Loucy (cell line): ENCODE measurements around the gene LHFPL3.
"Not testable (repeated sequence)": the region's sequence is repeated elsewhere in the genome, so short reads cannot be mapped to it uniquely, and the experiment has no call there.

ENCODE experiments used
- H2AFZ ChIP-seq: fragments of 200-600 bp; sonication (generic); 2 replicates; pipeline ENCODE4 v1.6.0; 2016; ENCODE audit warnings: antibody characterized with exemption, mild to moderate bottlenecking, low read length, moderate library complexity
- H3F3A ChIP-seq: fragments of 200-600 bp; 2 replicates; pipeline ENCODE4 v1.6.0; 2016; ENCODE audit warnings: antibody characterized with exemption, low read depth, mild to moderate bottlenecking
- H3K27me3 ChIP-seq: fragments of 200-600 bp; sonication (generic); 2 replicates; pipeline ENCODE4 v1.6.1; 2014; ENCODE audit warnings: low read length, mild to moderate bottlenecking; ENCODE audit not compliant: insufficient read depth, poor library complexity, severe bottlenecking
- H3K36me3 ChIP-seq: fragments of 200-600 bp; sonication (generic); 2 replicates; pipeline ENCODE4 v1.6.1; 2016; ENCODE audit warnings: low read length; ENCODE audit not compliant: insufficient read depth
- H3K4me1 ChIP-seq: fragments of 200-600 bp; sonication (generic); 2 replicates; pipeline ENCODE4 v1.5.1; 2014; ENCODE audit warnings: low read length, mild to moderate bottlenecking; ENCODE audit not compliant: insufficient read depth, poor library complexity, severe bottlenecking
- H3K4me2 ChIP-seq: fragments of 200-600 bp; sonication (generic); 2 replicates; pipeline ENCODE4 v1.6.0; 2014; ENCODE audit warnings: antibody characterized with exemption, low read length, low read depth, mild to moderate bottlenecking; ENCODE audit not compliant: poor library complexity, severe bottlenecking
- H3K4me3 ChIP-seq: fragments of 200-600 bp; sonication (generic); 2 replicates; pipeline ENCODE4 v1.5.1; 2014; ENCODE audit warnings: low read length, mild to moderate bottlenecking, mixed read lengths; ENCODE audit not compliant: poor library complexity, severe bottlenecking
- H3K79me2 ChIP-seq: fragments of 200-600 bp; sonication (generic); 2 replicates; pipeline ENCODE4 v1.6.1; 2014; ENCODE audit warnings: low read length; ENCODE audit not compliant: insufficient read depth
- H3K9ac ChIP-seq: fragments of 200-600 bp; sonication (generic); 2 replicates; pipeline ENCODE4 v1.6.0; 2014; ENCODE audit warnings: mild to moderate bottlenecking, low read depth, low read length, moderate library complexity; ENCODE audit not compliant: poor library complexity, severe bottlenecking
- H3K9me2 ChIP-seq: fragments of 200-600 bp; sonication (generic); replicated peaks from 2 replicates; pipeline ENCODE4 v1.6.1; 2016; ENCODE audit warnings: low read depth, low read length, mixed read lengths
- H3K9me3 ChIP-seq: fragments of 200-600 bp; sonication (generic); 2 replicates; pipeline ENCODE4 v1.6.1; 2014; ENCODE audit warnings: mild to moderate bottlenecking, antibody characterized with exemption, low read length, low read depth; ENCODE audit not compliant: insufficient read depth
- H4K20me1 ChIP-seq: fragments of 200-600 bp; sonication (generic); 2 replicates; pipeline ENCODE4 v1.6.0; 2014; ENCODE audit warnings: antibody characterized with exemption, low read length, mild to moderate bottlenecking; ENCODE audit not compliant: insufficient read depth, poor library complexity, severe bottlenecking
- EZH2phosphoT487 ChIP-seq: fragments of 200-600 bp; IDR thresholded peaks from 2 replicates; pipeline ENCODE4 v1.6.1; 2018; ENCODE audit warnings: antibody characterized with exemption, mild to moderate bottlenecking, moderate library complexity, borderline replicate concordance
- TF ChIP-seq, protein P1 (sequence below): fragments of 200-600 bp; sonication (generic); conservative IDR thresholded peaks from 2 replicates; pipeline ENCODE4 v1.5.1; 2014; ENCODE audit warnings: mild to moderate bottlenecking, antibody characterized with exemption, low read length

Gene LHFPL3

DNA sequence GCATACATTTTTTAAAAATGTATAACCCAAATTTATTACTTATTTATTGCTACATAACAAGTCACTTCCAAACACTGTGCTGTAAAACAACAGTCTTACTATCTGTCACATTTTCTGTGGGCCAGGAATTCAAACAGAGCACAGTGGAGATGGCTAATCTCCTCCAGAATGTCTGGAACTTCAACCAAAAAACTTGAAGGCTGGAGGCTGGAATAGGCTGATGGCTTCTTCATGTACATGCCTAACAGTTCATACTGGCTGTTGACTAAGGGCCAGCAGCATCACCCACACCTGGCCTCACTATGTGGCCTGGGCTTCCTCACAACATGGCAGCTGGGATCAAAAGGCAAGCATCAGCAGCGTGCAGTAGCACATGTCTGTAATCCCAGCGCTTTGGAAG is 593.2 kb downstream of the LHFPL3 start:
- H3K79me2 ChIP-seq, result no peaks in the 10 kb centered on the region
- no peak overlapping the region for H3K4me3 ChIP-seq
- TF ChIP-seq, protein P1, sequence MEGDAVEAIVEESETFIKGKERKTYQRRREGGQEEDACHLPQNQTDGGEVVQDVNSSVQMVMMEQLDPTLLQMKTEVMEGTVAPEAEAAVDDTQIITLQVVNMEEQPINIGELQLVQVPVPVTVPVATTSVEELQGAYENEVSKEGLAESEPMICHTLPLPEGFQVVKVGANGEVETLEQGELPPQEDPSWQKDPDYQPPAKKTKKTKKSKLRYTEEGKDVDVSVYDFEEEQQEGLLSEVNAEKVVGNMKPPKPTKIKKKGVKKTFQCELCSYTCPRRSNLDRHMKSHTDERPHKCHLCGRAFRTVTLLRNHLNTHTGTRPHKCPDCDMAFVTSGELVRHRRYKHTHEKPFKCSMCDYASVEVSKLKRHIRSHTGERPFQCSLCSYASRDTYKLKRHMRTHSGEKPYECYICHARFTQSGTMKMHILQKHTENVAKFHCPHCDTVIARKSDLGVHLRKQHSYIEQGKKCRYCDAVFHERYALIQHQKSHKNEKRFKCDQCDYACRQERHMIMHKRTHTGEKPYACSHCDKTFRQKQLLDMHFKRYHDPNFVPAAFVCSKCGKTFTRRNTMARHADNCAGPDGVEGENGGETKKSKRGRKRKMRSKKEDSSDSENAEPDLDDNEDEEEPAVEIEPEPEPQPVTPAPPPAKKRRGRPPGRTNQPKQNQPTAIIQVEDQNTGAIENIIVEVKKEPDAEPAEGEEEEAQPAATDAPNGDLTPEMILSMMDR, result no peak
- no peak for TF ChIP-seq EZH2phosphoT487
- H3F3A ChIP-seq, result no peaks in the 10 kb centered on the region
- H3K4me1 ChIP-seq, result no peaks in the 10 kb centered on the region
- H3K9me3 ChIP-seq, result no peaks in the 10 kb centered on the region
- H3K9me2 ChIP-seq, result no peaks in the 10 kb centered on the region
- H3K27me3 ChIP-seq, result no peaks in the 10 kb centered on the region
- no peak overlapping the region for H2AFZ ChIP-seq
- no peak overlapping the region for H3K4me2 ChIP-seq
- no peaks in the 10 kb centered on the region for H3K36me3 ChIP-seq
- H3K9ac ChIP-seq, result no peak overlapping the region
- H4K20me1 ChIP-seq, result no peaks in the 10 kb centered on the region

- TF ChIP-seq, protein P1, result no peak
- no peak for TF ChIP-seq EZH2phosphoT487
- no peaks in the 10 kb centered on the region for H3K27me3 ChIP-seq
- no peaks in the 10 kb centered on the region for H3K9me2 ChIP-seq
- H3K4me2 ChIP-seq, result no peak overlapping the region
- no peaks in the 10 kb centered on the region for H3F3A ChIP-seq
- H3K9ac ChIP-seq, result no peak overlapping the region
- H2AFZ ChIP-seq, result 0 out of 2 replicates have a peak overlapping the region, but pooled peaks have one; percentile 28
- no peaks in the 10 kb centered on the region for H3K79me2 ChIP-seq
- H4K20me1 ChIP-seq, result no peaks in the 10 kb centered on the region
- no peaks in the 10 kb centered on the region for H3K4me1 ChIP-seq
- H3K4me3 ChIP-seq, result no peak overlapping the region
- H3K36me3 ChIP-seq, result no peaks in the 10 kb centered on the region
- no peaks in the 10 kb centered on the region for H3K9me3 ChIP-seq
Measured at GRCh38 chr7:104922182-104923009, 594.0 kb downstream of the LHFPL3 start.

- H3K79me2 ChIP-seq, result no peaks in the 10 kb centered on the region
- H3K9ac ChIP-seq, result no peak overlapping the region
- no peaks in the 10 kb centered on the region for H3K27me3 ChIP-seq
- H3K4me2 ChIP-seq, result no peak overlapping the region
- H4K20me1 ChIP-seq, result no peaks in the 10 kb centered on the region
- no peaks in the 10 kb centered on the region for H3K9me2 ChIP-seq
- H3K4me1 ChIP-seq, result no peaks in the 10 kb centered on the region
- H3K36me3 ChIP-seq, result no peaks in the 10 kb centered on the region
- TF ChIP-seq, protein P1, result peak; percentile 91
- no peak for TF ChIP-seq EZH2phosphoT487
- H2AFZ ChIP-seq, result peak overlapping the region; percentile 50
- H3K4me3 ChIP-seq, result no peak overlapping the region
- H3K9me3 ChIP-seq, result no peaks in the 10 kb centered on the region
- H3F3A ChIP-seq, result no peaks in the 10 kb centered on the region
Measured at GRCh38 chr7:104923010-104923421, 594.6 kb downstream of the LHFPL3 start.

DNA sequence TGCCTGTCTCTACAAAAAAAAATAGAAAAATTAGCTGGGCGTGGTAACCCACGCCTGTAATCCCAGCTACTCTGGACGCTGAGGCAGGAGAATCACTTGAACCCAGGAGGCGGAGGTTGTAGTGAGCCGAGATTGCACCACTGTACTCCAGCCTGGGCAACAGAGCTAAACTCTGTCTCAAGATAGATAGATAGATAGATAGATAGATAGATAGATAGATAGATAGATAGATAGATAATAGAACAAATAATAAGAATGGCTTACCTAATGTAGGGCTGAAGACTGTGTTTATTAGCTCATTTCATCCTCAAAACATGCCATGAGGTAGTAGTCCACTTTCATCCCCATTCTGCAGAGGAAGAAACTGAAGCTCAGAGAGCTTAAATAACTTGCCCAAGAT is 597.8 kb downstream of the LHFPL3 start:
- H3K9me3 ChIP-seq, H3K4me1 ChIP-seq, H4K20me1 ChIP-seq, H3K4me3 ChIP-seq, H2AFZ ChIP-seq, H3K27me3 ChIP-seq, H3K79me2 ChIP-seq, H3K9me2 ChIP-seq, H3F3A ChIP-seq, H3K36me3 ChIP-seq, H3K4me2 ChIP-seq, H3K9ac ChIP-seq: not testable (repeated sequence)
